HG02642 (cell line): ENCODE measurements around the gene ELF3.
A peak's percentile ranks its signal among the peaks of the same experiment; 100 is the strongest.
"Not testable (repeated sequence)": the region's sequence is repeated elsewhere in the genome, so short reads cannot be mapped to it uniquely, and the experiment has no call there.

Experiments
- ATAC-seq: cut with Tn5 transposase; IDR thresholded peaks from one replicate; pipeline ENCODE4 v1.9.1; 2021; ENCODE audit warnings: mild to moderate bottlenecking; ENCODE audit not compliant: unreplicated experiment, poor library complexity

ELF3 gene

GRCh38 chr1:202010180-202011015 lies at the start of gene ELF3:
Gene ELF3, plus strand, starts transcription at chr1:202010587. Its CDS starts 550 bp downstream, at chr1:202011137.
- peak; percentile 72 for ATAC-seq

DNA sequence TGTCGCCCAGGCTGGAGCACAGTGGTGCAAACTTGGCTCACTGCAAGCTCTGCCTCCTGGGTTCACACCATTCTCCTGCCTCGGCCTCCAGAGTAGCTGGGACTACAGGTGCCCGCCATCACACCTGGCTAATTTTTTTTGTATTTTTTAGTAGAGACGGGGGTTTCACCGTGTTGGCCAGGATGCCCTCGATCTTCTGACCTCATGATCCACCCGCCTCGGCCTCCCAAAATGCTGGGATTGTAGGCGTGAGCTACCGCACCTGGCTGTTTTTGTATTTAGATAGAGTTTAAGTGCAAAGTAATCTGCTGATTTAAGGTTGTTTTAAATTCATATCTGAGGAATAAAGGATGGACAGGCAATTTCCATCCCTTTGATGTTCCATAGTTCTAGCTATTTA lies 48.0 kb upstream of the ELF3 start:
- ATAC-seq = not testable (repeated sequence)

DNA sequence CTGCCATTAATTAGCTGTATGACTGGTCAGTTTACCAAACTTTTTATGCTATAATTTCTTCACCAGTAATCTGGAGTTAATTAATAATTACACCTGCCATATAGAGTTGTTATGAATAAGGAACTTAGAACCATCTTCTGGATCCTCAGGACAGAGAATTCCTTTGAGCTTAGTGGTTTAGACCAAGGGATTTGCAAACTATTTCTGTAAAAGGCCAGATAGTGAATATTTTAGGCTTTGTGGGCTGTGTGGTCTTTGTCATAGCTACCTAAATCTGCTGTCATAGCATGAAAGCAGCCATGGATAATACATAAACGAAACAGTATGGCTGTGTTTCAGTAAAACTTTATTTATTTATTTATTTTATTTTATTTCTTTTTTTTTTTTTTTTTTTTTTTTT lies 46.1 kb upstream of the ELF3 start:
- no peak for ATAC-seq

- no peak for ATAC-seq
Measured at GRCh38 chr1:201966171-201966570, 44.2 kb upstream of the ELF3 start.

- ATAC-seq = no peak
Measured at GRCh38 chr1:201968202-201968925, 42.0 kb upstream of the ELF3 start.

DNA sequence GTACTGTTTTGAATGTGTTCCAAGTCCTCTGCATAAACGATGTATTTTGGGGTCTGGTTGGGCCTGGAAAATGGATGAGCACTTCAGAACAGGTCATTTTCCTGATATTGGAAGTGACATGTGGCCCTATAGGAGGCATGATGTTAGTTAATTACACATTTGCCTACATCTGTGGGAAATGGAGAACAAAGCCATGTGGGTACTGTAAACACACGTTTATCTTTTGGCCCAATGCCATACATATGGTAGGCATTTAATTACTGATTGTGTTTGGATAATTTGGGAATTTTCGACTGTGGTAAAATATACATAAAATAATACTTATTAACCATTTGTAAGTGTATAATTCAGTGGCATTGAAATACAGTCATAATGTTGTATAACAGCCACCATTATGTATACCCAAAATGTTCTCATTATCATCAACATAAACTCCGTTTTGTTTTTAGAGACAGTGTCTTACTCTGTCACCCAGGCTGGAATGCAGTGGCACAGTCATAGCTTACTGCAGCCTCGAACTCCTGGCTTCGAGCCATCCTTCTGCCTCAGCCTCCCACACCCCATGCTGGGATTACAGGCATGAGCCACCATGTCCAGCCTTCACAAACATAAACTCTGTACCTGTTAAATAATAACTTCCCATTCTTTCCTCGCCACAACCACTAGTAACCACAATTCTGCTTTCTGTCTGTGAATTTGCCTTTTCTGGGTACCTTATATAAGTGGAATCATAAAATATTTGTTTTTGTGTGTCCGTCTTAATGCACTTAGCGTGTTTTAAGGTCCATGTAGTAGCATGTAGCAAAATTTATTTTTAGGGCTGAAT lies 39.8 kb upstream of the ELF3 start:
- no peak for ATAC-seq

DNA sequence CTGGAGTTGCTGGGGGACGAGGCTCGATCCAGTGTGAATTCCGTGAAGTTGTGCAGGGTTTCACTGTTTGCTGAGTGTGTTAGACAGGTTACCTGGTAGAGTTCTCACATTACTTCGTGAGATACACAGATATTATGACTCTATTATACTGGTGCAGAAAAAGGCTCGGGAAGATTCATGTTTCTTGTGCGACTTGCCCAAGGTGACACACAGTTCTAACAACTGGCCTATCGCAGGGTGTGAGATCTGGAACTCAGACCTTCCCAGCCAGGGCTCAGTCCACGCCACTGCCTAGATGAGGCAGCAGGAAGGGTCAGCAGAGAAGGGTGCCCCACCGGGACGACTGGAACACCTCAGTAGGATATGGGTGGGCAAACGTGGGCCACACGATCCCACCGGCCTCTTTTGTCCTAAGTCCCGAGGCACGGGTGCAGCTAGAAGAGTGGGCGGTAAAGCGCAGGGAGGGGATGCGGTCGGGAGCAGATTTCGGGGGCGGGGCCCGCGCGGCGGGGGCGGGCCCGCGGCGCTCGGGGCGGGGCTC lies 28.2 kb upstream of the ELF3 start:
- peak; percentile 9 for ATAC-seq

DNA sequence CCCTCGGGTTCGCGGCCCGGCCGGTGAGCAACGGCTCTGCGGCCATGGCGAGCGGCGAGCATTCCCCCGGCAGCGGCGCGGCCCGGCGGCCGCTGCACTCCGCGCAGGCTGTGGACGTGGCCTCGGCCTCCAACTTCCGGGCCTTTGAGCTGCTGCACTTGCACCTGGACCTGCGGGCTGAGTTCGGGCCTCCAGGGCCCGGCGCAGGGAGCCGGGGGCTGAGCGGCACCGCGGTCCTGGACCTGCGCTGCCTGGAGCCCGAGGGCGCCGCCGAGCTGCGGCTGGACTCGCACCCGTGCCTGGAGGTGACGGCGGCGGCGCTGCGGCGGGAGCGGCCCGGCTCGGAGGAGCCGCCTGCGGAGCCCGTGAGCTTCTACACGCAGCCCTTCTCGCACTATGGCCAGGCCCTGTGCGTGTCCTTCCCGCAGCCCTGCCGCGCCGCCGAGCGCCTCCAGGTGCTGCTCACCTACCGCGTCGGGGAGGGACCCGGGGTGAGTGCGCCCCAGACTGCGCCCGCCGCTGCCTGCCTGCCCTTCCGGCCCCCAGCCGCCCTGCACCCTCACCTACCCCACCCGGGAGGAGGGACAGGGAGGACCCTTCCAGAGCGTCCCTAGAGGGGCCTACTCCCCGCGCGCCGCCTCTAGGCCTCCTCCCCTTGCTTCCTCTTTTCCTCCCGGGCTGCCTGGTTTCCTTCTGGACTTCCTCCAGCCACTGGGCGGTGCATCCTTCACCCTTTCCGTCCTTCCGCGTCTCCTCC lies 27.6 kb upstream of the ELF3 start, which contains the start of gene RNPEP:
TSS of gene RNPEP (plus strand) at position 26 of the 757 bp plus-strand sequence. CDS start at position 45, 19 bp downstream.
- ATAC-seq = peak; percentile 80

DNA sequence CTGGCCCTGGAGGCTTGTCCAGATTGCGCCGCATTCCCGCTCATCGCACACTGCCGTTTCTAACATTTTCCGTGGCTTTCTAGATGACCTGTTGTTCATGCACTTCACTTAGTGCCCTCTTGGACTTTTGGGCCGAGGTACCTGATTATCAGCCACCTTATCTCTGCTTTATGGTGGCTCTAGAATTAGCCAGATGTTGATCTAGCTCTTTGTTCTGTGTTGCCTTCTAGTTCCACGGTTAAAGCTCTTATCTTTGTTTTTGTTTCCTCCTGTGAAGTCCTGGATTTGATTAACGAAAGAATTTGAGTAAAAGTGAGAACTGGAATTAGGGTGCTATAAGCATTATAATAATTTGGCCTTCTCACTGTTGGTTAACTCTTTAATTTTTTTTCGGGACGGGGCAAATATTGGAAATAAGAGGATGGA lies 27.0 kb upstream of the ELF3 start:
- ATAC-seq = no peak

DNA sequence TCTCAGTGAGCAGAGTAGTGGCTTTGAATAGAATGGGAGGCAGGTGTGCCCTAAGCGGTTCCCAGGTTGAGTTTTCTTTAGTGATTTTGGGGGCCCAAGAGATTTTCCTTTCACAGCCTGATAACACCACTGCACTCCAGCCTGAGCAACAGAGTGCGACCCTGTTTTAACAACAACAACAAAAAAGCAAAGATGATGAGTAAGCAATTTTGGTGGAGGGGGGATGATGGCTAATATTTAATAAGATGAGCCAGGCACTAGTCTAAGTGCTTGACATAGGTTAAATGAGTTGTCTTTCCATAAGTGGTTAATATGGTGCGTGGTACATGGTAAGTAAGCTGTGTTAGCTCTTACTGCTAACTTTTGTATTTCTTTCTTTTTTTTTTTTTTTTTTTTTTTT lies 25.9 kb upstream of the ELF3 start:
- ATAC-seq = no peak

- ATAC-seq = no peak
Measured at GRCh38 chr1:201985355-201985754, 25.0 kb upstream of the ELF3 start.

- ATAC-seq = no peak
Measured at GRCh38 chr1:201988601-201989000, 21.8 kb upstream of the ELF3 start.

DNA sequence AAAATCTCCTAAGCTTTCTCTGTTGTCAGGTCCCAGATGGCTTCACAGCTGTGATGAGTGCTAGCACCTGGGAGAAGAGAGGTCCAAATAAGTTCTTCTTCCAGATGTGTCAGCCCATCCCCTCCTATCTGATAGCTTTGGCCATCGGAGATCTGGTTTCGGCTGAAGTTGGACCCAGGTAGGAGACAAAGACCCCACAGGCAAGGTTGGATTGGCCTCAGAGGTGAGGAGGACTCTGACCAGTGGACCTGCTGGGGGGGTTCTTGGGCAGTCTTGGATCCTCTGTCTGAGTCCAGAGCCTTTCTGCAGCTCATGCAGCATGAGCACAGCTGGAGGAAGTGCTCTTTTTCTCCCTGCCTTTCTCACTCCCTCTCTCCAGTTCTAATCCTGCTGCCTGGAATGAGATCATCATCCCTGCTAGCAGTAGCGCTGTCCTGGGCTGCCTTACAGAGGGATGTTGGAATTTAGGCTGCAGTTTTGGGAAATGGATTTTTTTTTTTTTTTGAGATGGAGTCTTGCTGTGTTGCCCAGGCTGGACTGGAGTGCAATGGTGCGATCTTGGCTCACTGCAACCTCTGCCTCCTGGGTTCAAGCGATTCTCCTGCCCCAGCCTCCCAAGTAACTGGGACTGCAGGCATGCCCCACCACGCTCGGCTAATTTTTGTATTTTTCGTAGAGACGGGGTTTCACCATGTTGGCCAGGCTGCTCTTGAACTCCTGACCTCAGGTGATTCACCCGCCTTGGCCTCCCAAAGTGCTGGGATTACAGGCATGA lies 20.8 kb upstream of the ELF3 start:
- ATAC-seq = no peak

DNA sequence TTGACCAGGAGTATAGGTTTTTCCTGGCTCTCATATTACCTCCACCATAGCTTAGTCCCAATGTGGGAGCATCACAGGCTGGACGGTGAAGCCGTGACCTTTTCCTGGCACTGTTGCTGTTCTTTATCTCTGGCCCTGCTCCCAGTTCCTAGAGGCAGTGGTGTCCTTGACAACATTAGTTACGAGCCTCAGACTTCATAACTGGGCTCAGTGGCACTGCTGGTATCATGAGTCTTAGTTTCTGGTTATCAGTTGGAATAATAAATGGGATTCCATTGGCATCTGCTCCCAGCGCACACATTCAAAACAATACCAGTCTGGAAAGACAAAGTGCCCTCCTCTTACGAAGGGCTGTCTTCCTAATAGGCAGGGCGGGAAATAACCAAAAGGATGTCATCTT lies 20.0 kb upstream of the ELF3 start:
- no peak for ATAC-seq

DNA sequence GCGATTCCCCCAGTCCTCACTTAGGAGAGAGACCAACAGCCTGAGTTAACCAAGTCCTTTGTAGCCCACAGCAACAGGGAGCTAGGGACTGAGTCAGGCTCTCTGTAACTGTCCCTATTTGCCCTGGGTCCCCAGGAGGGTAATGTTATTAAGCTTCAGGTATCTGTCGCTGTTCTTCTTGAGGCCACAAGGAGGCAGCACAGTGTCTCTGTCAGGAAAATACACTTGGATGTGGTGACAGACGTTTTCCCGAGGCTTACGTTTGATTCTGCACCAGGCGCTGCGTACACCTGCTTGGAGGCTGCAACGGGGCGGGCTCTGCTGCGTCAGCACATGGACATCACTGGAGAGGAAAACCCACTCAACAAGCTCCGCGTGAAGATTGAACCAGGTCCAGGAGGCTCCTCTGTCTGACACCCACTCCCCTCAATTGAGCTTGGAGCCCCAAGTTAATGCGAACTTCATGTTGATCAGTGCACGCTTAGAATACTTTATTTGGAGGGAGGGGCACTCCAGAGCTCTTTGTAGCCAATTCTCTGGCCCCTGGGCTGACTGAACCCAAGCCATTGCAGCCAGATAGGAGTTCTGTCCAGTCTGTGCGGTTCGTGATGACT lies 10.7 kb upstream of the ELF3 start:
- ATAC-seq = no peak

DNA sequence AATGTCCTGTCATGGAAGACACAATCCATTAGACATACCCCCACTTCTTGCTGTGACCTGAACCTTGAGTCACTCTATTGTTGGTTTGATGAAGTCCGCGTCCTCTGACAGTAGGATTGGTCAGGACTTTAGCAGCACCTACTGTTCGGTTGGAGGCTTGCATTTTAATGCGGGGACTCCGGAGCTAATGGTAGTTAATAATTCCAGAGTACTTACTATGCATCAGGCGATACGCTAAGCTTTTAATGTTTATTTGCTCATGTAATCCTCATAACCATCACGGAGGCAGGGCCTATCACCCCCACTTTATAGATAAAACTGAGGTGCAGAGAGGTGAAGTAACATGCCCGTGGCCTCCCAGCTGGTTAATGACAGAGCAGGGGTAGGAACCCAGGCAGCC lies 7.9 kb upstream of the ELF3 start:
- ATAC-seq = no peak

DNA sequence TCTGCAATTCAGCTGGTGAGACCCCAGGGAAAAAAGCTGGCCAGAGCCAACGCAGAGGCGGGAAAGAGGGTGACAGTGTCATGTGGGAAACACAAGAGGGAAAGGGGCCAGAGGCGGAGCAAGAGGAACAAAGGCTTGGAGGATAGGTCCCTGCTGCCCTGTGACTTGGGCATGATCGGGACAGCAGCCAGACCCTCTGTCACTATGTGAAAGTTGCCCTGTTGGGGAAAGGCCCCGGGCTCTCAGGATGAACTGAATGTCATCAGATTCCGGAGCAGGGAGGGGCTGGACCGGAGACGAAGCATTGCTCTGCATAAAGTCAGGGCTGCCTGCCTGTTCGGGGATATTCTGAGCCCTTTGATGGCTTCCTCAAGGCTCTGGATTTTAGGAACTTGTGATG lies 5.7 kb upstream of the ELF3 start:
- no peak for ATAC-seq

DNA sequence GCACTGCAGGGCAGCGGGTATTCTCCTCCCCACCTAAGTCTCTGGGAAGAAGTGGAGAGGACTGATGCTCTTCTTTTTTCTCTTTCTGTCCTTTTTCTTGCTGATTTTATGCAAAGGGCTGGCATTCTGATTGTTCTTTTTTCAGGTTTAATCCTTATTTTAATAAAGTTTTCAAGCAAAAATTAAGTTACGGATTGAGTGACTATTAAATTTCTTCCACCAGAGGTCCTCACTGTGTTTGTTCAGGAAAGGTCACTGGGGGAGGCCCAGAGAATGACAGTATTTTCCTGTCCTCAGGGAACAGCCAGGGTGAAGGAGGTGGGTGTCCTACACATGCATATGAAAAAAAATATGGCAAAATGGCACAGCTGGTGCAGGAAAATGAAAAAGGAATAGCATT lies 4.4 kb upstream of the ELF3 start:
- ATAC-seq = no peak

GRCh38 chr1:202007304-202007703 lies 3.1 kb upstream of the ELF3 start:
- no peak for ATAC-seq
